ENCODE data around the gene POLR2E. TPM values are rescaled to one million over a fixed set of nuclear protein-coding genes. Genes with fewer than 3 reads are reported as not detected.

POLR2E gene
- total and polyA plus RNA-seq, 9 of the 15 experiments (the other 6 are each of a cell fraction or from before 2014, with no cell fraction given), result 3.4 to 413 (median 244) TPM

DNA sequence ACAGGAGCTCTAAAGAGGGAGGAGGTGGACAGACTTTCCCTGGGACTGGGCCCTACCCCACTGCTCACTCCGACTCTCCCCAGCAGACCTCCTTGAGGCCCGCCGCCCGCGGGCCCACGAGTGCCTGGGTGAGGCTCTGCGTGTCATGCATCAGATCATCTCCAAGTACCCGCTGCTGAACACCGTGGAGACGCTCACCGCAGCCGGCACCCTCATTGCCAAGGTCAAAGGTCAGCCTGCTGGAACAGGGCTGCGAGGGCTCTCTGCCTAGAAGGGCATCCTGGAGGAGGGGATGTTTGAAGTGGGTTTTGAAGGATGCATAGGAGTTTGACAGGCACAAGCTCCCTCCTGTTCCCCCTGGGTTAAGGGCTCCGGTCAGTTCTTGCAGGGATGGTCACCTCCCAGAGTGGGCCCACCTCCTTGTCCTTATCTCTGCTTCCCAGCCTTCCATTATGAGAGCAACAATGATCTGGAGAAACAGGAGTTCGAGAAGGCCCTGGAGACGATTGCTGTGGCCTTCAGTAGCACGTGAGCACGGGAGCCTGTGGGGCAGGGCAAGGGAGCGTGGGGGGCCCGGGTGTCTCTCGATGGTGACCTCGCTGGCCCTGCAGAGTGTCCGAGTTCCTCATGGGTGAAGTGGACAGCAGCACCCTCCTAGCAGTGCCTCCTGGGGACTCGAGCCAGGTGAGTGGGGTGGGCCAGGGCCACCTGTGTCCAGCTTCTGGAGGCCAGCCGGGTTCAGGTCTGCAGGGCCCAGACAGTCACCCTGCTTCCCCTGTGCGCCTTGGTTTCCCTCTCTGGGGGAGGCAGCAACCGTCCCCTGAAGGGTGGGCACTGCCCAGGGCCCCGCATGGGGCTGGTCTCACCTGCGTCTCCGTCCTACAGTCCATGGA lies 21.9 kb downstream of the POLR2E start (continued):
- TF ChIP-seq, protein P1, sequence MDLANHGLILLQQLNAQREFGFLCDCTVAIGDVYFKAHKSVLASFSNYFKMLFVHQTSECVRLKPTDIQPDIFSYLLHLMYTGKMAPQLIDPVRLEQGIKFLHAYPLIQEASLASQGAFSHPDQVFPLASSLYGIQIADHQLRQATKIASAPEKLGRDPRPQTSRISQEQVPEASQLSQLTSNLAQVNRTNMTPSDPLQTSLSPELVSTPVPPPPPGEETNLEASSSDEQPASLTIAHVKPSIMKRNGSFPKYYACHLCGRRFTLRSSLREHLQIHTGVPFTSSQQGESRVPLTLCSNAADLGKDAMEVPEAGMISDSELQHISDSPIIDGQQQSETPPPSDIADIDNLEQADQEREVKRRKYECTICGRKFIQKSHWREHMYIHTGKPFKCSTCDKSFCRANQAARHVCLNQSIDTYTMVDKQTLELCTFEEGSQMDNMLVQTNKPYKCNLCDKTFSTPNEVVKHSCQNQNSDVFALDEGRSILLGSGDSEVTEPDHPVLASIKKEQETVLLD (IDR thresholded peaks at IDR 0.05), result no peak; the same call in 1 of the 2 replicates
- peak; percentile 73 for TF ChIP-seq TAL1 (IDR thresholded peaks at IDR 0.05)
- TF ChIP-seq NR2C2 (CRISPR knock-in tag; IDR thresholded peaks at IDR 0.05), result peak; percentile 87
- peak; percentile 86 for TF ChIP-seq NR2C2 (tag; IDR thresholded peaks at IDR 0.05)
- peak; percentile 90 for TF ChIP-seq TCF3 (CRISPR knock-in tag; IDR thresholded peaks at IDR 0.05)
- no peak for TF ChIP-seq TCF7 (IDR thresholded peaks at IDR 0.05; ENCODE audit: borderline replicate concordance)
- peak; percentile 91 for TF ChIP-seq NR2C1 (IDR thresholded peaks at IDR 0.05)
- TF ChIP-seq NR2C1 (tag; IDR thresholded peaks at IDR 0.05), result peak; percentile 93
- TF ChIP-seq FOXK2 (conservative IDR thresholded peaks at IDR 0.05 in 1 of 2, IDR thresholded peaks at IDR 0.05 in 1 of 2; ENCODE audit: low read depth in 2 of 2), result peak in 1 of 2 experiments; percentile 60; a peak in 2 of 4 replicates
- 0 out of 2 replicates have a peak, but pooled peaks have one; percentile 15 for TF ChIP-seq RUNX1 (IDR thresholded peaks at IDR 0.05; ENCODE audit: low read depth)
- 0 out of 2 replicates have a peak, but pooled peaks have one; percentile 8 for TF ChIP-seq NR4A1 (CRISPR knock-in tag; IDR thresholded peaks at IDR 0.05)
- no peak for TF ChIP-seq NR4A1 (tag; IDR thresholded peaks at IDR 0.05)
- TF ChIP-seq SMARCE1 (IDR thresholded peaks at IDR 0.05), result peak; percentile 65
- TF ChIP-seq MEIS2 (IDR thresholded peaks at IDR 0.05; ENCODE audit: partially characterized antibody), result peak; percentile 2
- TF ChIP-seq FOXJ2 (tag; IDR thresholded peaks at IDR 0.05), result no peak
- TF ChIP-seq ESRRB (CRISPR knock-in tag; IDR thresholded peaks at IDR 0.05; ENCODE audit: borderline replicate concordance), result no peak
- peak; percentile 61 for TF ChIP-seq TEAD4 (IDR thresholded peaks at IDR 0.05; ENCODE audit: low read length)
- no peak for TF ChIP-seq TEAD4 (CRISPR knock-in tag; IDR thresholded peaks at IDR 0.05; ENCODE audit: borderline replicate concordance)
- TF ChIP-seq MTA2 (IDR thresholded peaks at IDR 0.05; ENCODE audit: low read depth), result peak; percentile 67
- peak; percentile 36 for TF ChIP-seq HMGN3 (IDR thresholded peaks at IDR 0.05; ENCODE audit: borderline replicate concordance, extremely low read depth, insufficient read length, low read depth, low read length)
- 0 out of 4 replicates have a peak, but pooled peaks of 1 of the 2 experiments have one; percentile 70 for TF ChIP-seq HDAC1 (IDR thresholded peaks at IDR 0.05)
- peak; percentile 16 for TF ChIP-seq NEUROD1 (IDR thresholded peaks at IDR 0.05; ENCODE audit: borderline replicate concordance, low read depth, low read length, partially characterized antibody)
- no peak for TF ChIP-seq CREBBP (IDR thresholded peaks at IDR 0.05; ENCODE audit: low read depth, low read length)
- no peak for TF ChIP-seq ADNP (tag; IDR thresholded peaks at IDR 0.05)
- no peak for TF ChIP-seq HMG20B (CRISPR knock-in tag; IDR thresholded peaks at IDR 0.05)
- TF ChIP-seq, protein P2, sequence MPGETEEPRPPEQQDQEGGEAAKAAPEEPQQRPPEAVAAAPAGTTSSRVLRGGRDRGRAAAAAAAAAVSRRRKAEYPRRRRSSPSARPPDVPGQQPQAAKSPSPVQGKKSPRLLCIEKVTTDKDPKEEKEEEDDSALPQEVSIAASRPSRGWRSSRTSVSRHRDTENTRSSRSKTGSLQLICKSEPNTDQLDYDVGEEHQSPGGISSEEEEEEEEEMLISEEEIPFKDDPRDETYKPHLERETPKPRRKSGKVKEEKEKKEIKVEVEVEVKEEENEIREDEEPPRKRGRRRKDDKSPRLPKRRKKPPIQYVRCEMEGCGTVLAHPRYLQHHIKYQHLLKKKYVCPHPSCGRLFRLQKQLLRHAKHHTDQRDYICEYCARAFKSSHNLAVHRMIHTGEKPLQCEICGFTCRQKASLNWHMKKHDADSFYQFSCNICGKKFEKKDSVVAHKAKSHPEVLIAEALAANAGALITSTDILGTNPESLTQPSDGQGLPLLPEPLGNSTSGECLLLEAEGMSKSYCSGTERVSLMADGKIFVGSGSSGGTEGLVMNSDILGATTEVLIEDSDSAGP (CRISPR knock-in tag; IDR thresholded peaks at IDR 0.05), result 0 out of 2 replicates have a peak, but pooled peaks have one; percentile 15
- TF ChIP-seq SOX6 (IDR thresholded peaks at IDR 0.05), result peak; percentile 94
- TF ChIP-seq CTBP1 (IDR thresholded peaks at IDR 0.05; ENCODE audit: borderline replicate concordance), result peak; percentile 65; the same call in 1 of the 2 replicates
- TF ChIP-seq KDM1A (IDR thresholded peaks at IDR 0.05), result no peak

Measured in K562 (cell line).